GM12872 (cell line): Measurements from ENCODE around the gene NBEAL2.

Source experiments
- CTCF ChIP-seq: IDR thresholded peaks from 3 replicates; pipeline ENCODE4 v1.5.1; 2011; ENCODE audit warnings: low read depth, mild to moderate bottlenecking, low read length, moderate library complexity; ENCODE audit not compliant: insufficient read depth

NBEAL2 gene

GRCh38 chr3:46960081-46960701 lies 19.3 kb upstream of the NBEAL2 start:
- TF ChIP-seq CTCF = no peak

DNA sequence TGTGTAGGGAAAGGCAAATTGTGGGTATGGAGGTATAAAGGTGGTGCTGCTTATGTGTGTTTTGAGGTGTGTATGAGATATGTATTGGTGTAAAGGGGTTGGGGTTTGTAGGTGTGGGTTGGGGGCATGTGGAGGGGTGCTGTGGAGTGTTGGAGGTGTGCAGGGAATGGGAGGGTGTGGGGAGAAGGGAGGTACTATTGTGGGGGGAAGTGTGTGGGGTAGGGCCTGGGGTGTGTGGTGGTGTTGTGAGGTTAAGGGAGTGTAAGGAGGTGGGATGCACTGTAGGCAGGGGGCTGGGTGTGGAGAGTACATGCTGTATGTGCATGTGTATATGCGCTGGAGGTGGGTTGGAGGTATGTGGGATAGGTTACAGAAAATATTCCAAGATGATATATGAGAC lies 18.6 kb upstream of the NBEAL2 start:
- TF ChIP-seq CTCF = no peak

DNA sequence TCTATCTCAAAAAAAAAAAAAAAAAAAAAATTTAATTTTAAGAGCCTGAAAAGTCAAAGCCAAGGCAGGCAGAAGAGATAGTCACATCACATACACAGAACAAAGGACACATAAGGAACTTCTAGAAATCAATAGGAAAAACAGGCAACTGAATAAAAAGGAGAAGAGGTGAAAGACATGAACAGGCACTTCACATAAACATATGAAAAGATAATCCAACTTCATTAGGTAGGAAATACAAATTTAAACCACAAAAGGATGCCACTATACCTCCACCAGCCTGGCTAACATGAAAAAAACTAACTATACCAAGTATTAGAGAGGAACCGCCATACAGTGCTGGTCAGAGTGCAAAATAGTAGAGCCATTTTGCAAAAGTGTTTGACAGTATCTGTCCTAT lies 17.0 kb upstream of the NBEAL2 start:
- no peak for TF ChIP-seq CTCF

DNA sequence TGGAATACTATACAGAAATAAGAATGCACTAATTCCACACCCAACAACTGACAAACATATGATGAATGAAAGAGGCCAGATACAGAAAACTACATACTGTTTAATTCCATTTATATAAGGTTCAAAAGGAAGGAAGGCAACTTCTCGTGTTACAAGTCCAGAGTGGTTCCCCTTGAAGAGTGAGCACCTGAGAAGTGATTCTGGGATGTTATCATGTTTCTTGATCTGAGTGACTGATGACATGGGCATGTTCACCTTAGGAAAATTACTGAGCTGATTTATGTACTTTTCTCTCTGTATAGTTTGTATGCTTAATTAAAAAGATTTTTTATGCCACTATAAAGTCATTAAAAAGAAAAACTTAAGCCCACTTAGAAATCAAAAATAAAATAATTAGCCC lies 16.5 kb upstream of the NBEAL2 start:
- no peak for TF ChIP-seq CTCF

GRCh38 chr3:46965151-46965550 lies 14.3 kb upstream of the NBEAL2 start:
- TF ChIP-seq CTCF = no peak

- TF ChIP-seq CTCF = no peak
Measured at GRCh38 chr3:46966811-46967210, 12.7 kb upstream of the NBEAL2 start.

- no peak for TF ChIP-seq CTCF
Measured at GRCh38 chr3:46968783-46969428, 10.6 kb upstream of the NBEAL2 start.
